HL-60 (cell line): ENCODE measurements around the gene SLC35F6.

Experiments used
- DNase-seq, 2 experiments: peaks; one replicate each; pipeline ENCODE4 v3.0.0-alpha.2; 2010 to 2020; ENCODE audit warnings: low read depth in 1 of 2, low spot score in 1 of 2
- H3K27ac ChIP-seq: fragments of 250-450 bp; sonication (Bioruptor Pico); replicated peaks from 2 replicates; pipeline ENCODE4 v1.5.1; 2020; ENCODE audit warnings: mild to moderate bottlenecking, moderate library complexity
- H3K27me3 ChIP-seq: fragments of 250-450 bp; sonication (Bioruptor Pico); 2 replicates; pipeline ENCODE4 v1.5.1; 2021; ENCODE audit warnings: mild to moderate bottlenecking, moderate library complexity; ENCODE audit not compliant: insufficient read depth, poor library complexity, severe bottlenecking
- H3K4me3 ChIP-seq: replicated peaks from 2 replicates; pipeline ENCODE4 v1.5.1; 2011; ENCODE audit warnings: mild to moderate bottlenecking, control low read depth, low read length; ENCODE audit not compliant: insufficient read depth
- CTCF ChIP-seq: IDR thresholded peaks from one replicate; pipeline ENCODE4 v1.5.1; 2011; ENCODE audit warnings: low read length, control low read depth, inconsistent platforms; ENCODE audit not compliant: insufficient read depth
- GABPA ChIP-seq: IDR thresholded peaks from 2 replicates; pipeline ENCODE4 v1.6.1; 2012; ENCODE audit warnings: low read depth
- POLR2AphosphoS5 ChIP-seq: IDR thresholded peaks from 2 replicates; pipeline ENCODE4 v1.6.1; 2012; ENCODE audit warnings: low read depth
- REST ChIP-seq: IDR thresholded peaks from 2 replicates; pipeline ENCODE4 v1.6.1; 2012; ENCODE audit warnings: low read depth; ENCODE audit not compliant: insufficient replicate concordance
- SPI1 ChIP-seq: IDR thresholded peaks from 2 replicates; pipeline ENCODE4 v1.6.1; 2012; ENCODE audit warnings: low read depth, mild to moderate bottlenecking, borderline replicate concordance

The SLC35F6 gene

GRCh38 chr2:26767129-26767528, 3.0 kb downstream of the SLC35F6 start:
- H3K27ac ChIP-seq, result no peak overlapping the region
- TF ChIP-seq CTCF (no peak), SPI1 (no peak), POLR2AphosphoS5 (no peak), REST (no peak), GABPA (no peak)
- DNase-seq, result no peak

GRCh38 chr2:26767894-26768487, 3.9 kb downstream of the SLC35F6 start:
- H3K27me3 ChIP-seq, result peaks cover 2% of the 10 kb centered on the region
- H3K4me3 ChIP-seq, result no peak overlapping the region
- no peak for DNase-seq
- H3K27ac ChIP-seq, result no peak overlapping the region
- TF ChIP-seq SPI1 (no peak), POLR2AphosphoS5 (no peak), REST (no peak), CTCF (no peak)

More at GRCh38 chr2:26767129-26767528, 3.0 kb downstream of the SLC35F6 start:
- H3K27me3 ChIP-seq, result peaks cover 2% of the 10 kb centered on the region
- H3K4me3 ChIP-seq, result no peak overlapping the region

GRCh38 chr2:26768759-26769088, 4.6 kb downstream of the SLC35F6 start:
- Histone ChIP-seq H3K27ac (no peak overlapping the region), H3K4me3 (no peak overlapping the region), H3K27me3 (no peaks in the 10 kb centered on the region)
- TF ChIP-seq GABPA, result no peak
- TF ChIP-seq POLR2AphosphoS5, result no peak
- no peak for TF ChIP-seq SPI1
- no peak for TF ChIP-seq CTCF
- TF ChIP-seq REST, result no peak
- no peak for DNase-seq
